Measurements from ENCODE around the gene LIG3. TPM values are rescaled to one million over a fixed set of nuclear protein-coding genes. Genes with fewer than 3 reads are reported as not detected.
A peak's percentile ranks its signal among the peaks of the same experiment; 100 is the strongest.
"Not testable (repeated sequence)": the region's sequence is repeated elsewhere in the genome, so short reads cannot be mapped to it uniquely, and the experiment has no call there.

LIG3 gene
- total RNA-seq (28.4 TPM), polyA plus RNA-seq (16.2 TPM)

GRCh38 chr17:34980353-34980680 is at the start of gene LIG3:
Gene LIG3 (plus strand): TSS chr17:34980512. CDS start chr17:34983006, 2,494 bp downstream.
- under 1% methylated on average over 39 of the region's 39 CpGs for WGBS

GRCh38 chr17:34950780-34951179 is 29.5 kb upstream of the LIG3 start:
- not testable (repeated sequence) for H3K4me1 ChIP-seq (ENCODE audit: insufficient read depth); DNase-seq (ENCODE audit: extremely low spot score); H3K36me3 ChIP-seq (ENCODE audit: insufficient read depth); H3K27ac ChIP-seq (ENCODE audit: low read depth); H3K4me3 ChIP-seq (ENCODE audit: low read depth, low read length)
- WGBS: 90% methylated on average over 4 of the region's 4 CpGs

More at GRCh38 chr17:34980353-34980680, at the start of gene LIG3:
- no peaks in the 10 kb centered on the region for H3K36me3 ChIP-seq (ENCODE audit: insufficient read depth)
- no peaks in the 10 kb centered on the region for H3K4me1 ChIP-seq (ENCODE audit: insufficient read depth)
- DNase-seq (ENCODE audit: extremely low spot score): no peak
- peak within 1 kb of the TSS; percentile 96 for H3K4me3 ChIP-seq (ENCODE audit: low read depth, low read length)
- H3K27ac ChIP-seq (ENCODE audit: low read depth): peak within 1 kb of the TSS; percentile 99

- Histone ChIP-seq H3K27ac (ENCODE audit: low read depth) (no peak overlapping the region), H3K4me3 (ENCODE audit: low read depth, low read length) (no peak overlapping the region), H3K36me3 (ENCODE audit: insufficient read depth) (no peaks in the 10 kb centered on the region), H3K4me1 (ENCODE audit: insufficient read depth) (no peaks in the 10 kb centered on the region)
- DNase-seq (ENCODE audit: extremely low spot score): no peak
- WGBS: 64% methylated on average over 1 of the region's 1 CpG
These were observed 21.9 kb upstream of the LIG3 start for GRCh38 chr17:34958438-34958837.

GRCh38 chr17:34961093-34961911 is 19.0 kb upstream of the LIG3 start, which contains the start of the genes CCT6B and ZNF830:
Gene CCT6B (minus strand): TSS chr17:34961460. CDS start chr17:34961393, 67 bp downstream.
Gene ZNF830 (plus strand): TSS chr17:34961540. CDS start chr17:34961567, 27 bp downstream.
- under 1% methylated on average over 65 of the region's 65 CpGs for WGBS
- peak; percentile 97 for DNase-seq (ENCODE audit: extremely low spot score)
- Histone ChIP-seq H3K4me3 (ENCODE audit: low read depth, low read length) (peak within 1 kb of the TSS; percentile 78), H3K36me3 (ENCODE audit: insufficient read depth) (no peaks in the 10 kb centered on the region), H3K27ac (ENCODE audit: low read depth) (peak within 1 kb of the TSS; percentile 96), H3K4me1 (ENCODE audit: insufficient read depth) (no peaks in the 10 kb centered on the region)

DNA sequence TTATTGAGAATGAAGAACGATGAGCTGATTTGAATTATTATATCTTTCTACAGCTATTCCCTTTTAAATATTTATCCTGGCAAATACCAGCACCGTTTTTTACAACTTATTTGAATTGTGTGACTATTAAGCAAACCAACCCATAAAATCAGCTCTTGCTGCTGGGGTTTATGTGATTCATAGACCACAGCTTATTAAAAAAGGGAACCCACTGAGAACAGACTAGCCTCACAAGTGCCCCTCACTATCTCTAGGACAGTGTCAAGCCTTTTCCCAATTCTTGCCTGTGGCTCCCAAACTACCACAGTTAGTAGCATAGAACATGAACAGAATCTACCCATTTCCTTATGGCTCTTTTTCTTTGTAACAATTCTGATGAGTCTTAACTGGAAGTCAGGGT is 6.1 kb upstream of the LIG3 start:
- Histone ChIP-seq H3K36me3 (ENCODE audit: insufficient read depth) (no peaks in the 10 kb centered on the region), H3K4me1 (ENCODE audit: insufficient read depth) (no peaks in the 10 kb centered on the region), H3K4me3 (ENCODE audit: low read depth, low read length) (no peak overlapping the region), H3K27ac (ENCODE audit: low read depth) (no peak overlapping the region)
- no peak for DNase-seq (ENCODE audit: extremely low spot score)
- WGBS: 17% methylated on average over 2 of the region's 2 CpGs

- DNase-seq (ENCODE audit: extremely low spot score): no peak
- no peaks in the 10 kb centered on the region for H3K4me1 ChIP-seq (ENCODE audit: insufficient read depth)
- H3K4me3 ChIP-seq (ENCODE audit: low read depth, low read length): no peak overlapping the region
- 81% methylated on average over 3 of the region's 3 CpGs for WGBS
- H3K36me3 ChIP-seq (ENCODE audit: insufficient read depth): no peaks in the 10 kb centered on the region
- H3K27ac ChIP-seq (ENCODE audit: low read depth): no peak overlapping the region
These were observed 5.2 kb upstream of the LIG3 start for GRCh38 chr17:34974794-34975785.

GRCh38 chr17:34979153-34979552 is 1.2 kb upstream of the LIG3 start:
- no peaks in the 10 kb centered on the region for H3K36me3 ChIP-seq (ENCODE audit: insufficient read depth)
- H3K4me1 ChIP-seq (ENCODE audit: insufficient read depth): no peaks in the 10 kb centered on the region
- no peak for DNase-seq (ENCODE audit: extremely low spot score)
- WGBS: 88% methylated on average over 7 of the region's 7 CpGs
- no peak overlapping the region for H3K27ac ChIP-seq (ENCODE audit: low read depth)
- no peak overlapping the region for H3K4me3 ChIP-seq (ENCODE audit: low read depth, low read length)

GRCh38 chr17:34979650-34980352 is 511 bp upstream of the LIG3 start:
- Histone ChIP-seq H3K4me1 (ENCODE audit: insufficient read depth) (no peaks in the 10 kb centered on the region), H3K4me3 (ENCODE audit: low read depth, low read length) (peak overlapping the region; percentile 96), H3K27ac (ENCODE audit: low read depth) (no peak overlapping the region), H3K36me3 (ENCODE audit: insufficient read depth) (no peaks in the 10 kb centered on the region)
- WGBS: 13% methylated on average over 15 of the region's 15 CpGs
- DNase-seq (ENCODE audit: extremely low spot score): no peak

GRCh38 chr17:34980681-34981537 is 597 bp downstream of the LIG3 start:
- no peaks in the 10 kb centered on the region for H3K4me1 ChIP-seq (ENCODE audit: insufficient read depth)
- peak overlapping the region; percentile 99 for H3K27ac ChIP-seq (ENCODE audit: low read depth)
- under 1% methylated on average over 69 of the region's 69 CpGs for WGBS
- H3K36me3 ChIP-seq (ENCODE audit: insufficient read depth): peaks cover 5% of the 10 kb centered on the region
- H3K4me3 ChIP-seq (ENCODE audit: low read depth, low read length): peak overlapping the region; percentile 96
- DNase-seq (ENCODE audit: extremely low spot score): no peak

DNA sequence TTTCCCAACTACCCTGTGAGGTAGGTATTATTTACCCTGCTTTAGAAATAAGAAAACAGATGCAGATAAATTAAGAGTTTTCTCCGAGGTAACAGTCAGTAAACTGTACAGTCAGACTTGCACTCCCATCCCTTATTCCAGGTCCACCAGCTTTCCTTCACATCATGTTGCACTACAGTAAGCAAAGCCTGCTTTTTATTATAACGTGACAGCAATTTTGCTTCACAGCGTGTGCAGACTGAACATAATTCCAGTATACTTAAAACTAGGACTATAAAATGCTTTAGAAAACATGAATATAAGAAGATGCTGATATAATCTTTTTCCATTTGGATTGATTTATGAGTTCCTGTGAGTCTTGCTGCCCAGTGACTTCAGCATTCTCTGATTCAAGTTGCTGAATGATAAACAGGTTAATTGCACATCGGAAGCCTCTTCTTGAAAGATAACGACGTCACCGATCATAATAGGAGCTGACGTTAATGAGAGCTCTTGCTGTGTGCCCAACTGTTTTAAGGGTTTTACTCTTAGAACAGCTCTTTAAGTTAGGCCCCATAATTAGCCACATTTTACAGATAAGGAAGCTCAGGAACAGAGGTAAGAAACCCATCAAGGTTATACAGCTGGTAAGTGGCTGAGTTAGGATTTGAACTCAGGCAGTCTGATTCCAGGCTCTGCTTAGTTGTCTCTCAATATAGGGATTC is 1.4 kb downstream of the LIG3 start:
- Histone ChIP-seq H3K27ac (ENCODE audit: low read depth) (peak overlapping the region; percentile 99), H3K36me3 (ENCODE audit: insufficient read depth) (peaks cover 6% of the 10 kb centered on the region), H3K4me1 (ENCODE audit: insufficient read depth) (no peaks in the 10 kb centered on the region), H3K4me3 (ENCODE audit: low read depth, low read length) (peak overlapping the region; percentile 96)
- DNase-seq (ENCODE audit: extremely low spot score): no peak
- WGBS: 8% methylated on average over 8 of the region's 8 CpGs

DNA sequence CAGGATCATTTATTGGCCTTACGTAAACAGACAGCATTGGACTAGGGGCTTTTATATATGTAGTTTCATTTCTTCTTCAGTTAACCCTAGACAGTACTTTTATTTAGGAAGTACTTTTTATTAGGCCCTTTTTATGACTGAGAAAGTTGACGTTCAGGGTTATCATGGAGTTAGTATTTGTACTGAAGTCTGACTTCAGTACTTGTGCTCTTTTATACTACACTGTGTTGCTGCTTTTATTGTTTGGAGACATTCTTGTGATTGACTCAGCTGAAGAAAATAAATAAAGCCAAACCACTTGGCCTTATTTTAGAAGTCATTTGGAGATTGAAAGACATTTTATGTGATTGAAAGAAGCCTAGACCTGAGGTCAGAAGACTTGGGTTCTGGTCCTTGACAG is 6.9 kb downstream of the LIG3 start:
- Histone ChIP-seq H3K36me3 (ENCODE audit: insufficient read depth) (peaks cover 8% of the 10 kb centered on the region), H3K4me3 (ENCODE audit: low read depth, low read length) (no peak overlapping the region), H3K27ac (ENCODE audit: low read depth) (no peak overlapping the region), H3K4me1 (ENCODE audit: insufficient read depth) (no peaks in the 10 kb centered on the region)
- 78% methylated on average over 2 of the region's 2 CpGs for WGBS
- DNase-seq (ENCODE audit: extremely low spot score): no peak

- H3K36me3 ChIP-seq (ENCODE audit: insufficient read depth): peaks cover 8% of the 10 kb centered on the region
- no peak for DNase-seq (ENCODE audit: extremely low spot score)
- no peak overlapping the region for H3K4me3 ChIP-seq (ENCODE audit: low read depth, low read length)
- H3K4me1 ChIP-seq (ENCODE audit: insufficient read depth): no peaks in the 10 kb centered on the region
- H3K27ac ChIP-seq (ENCODE audit: low read depth): no peak overlapping the region
- WGBS: 79% methylated on average over 2 of the region's 2 CpGs
These were observed 8.3 kb downstream of the LIG3 start for GRCh38 chr17:34988644-34989043.

Data from urinary bladder (tissue), 4 donors.